PC-3 (cell line): ENCODE data around the gene TOR2A. TPM values are rescaled to one million over a fixed set of nuclear protein-coding genes. Genes with fewer than 3 reads are reported as not detected.

Experiments
- total RNA-seq: library from RNA; depleted of rRNA; stranded (reverse); fragments of >200 nt; gene quantifications from 2 replicates; pipeline ENCODE4 v1.2.3, GENCODE V29; 2014; rRNA removed

Gene TOR2A
- total RNA-seq, 1 experiment from 2014 or later, result 14.1 TPM

Other genes with a start within 250 kb of the TOR2A start
- 9.1 and 12.2 TPM in 2 replicates for gene STXBP1, start 123.0 kb downstream of the TOR2A start, total RNA-seq
- gene CFAP157, start 28.3 kb downstream of the TOR2A start, total RNA-seq, result not detected in 2 replicates
- 38.1 and 45.3 TPM in 2 replicates for gene PTRH1, start 19.6 kb downstream of the TOR2A start, total RNA-seq
- gene TTC16, start 19.2 kb downstream of the TOR2A start, total RNA-seq, result 0.04 TPM in 1 of 2 replicates, not detected in the other
- 0.26 and 1.0 TPM in 2 replicates for gene SH2D3C, start 43.4 kb upstream of the TOR2A start, total RNA-seq
- 37.3 and 39.2 TPM in 2 replicates for gene CDK9, start 50.7 kb upstream of the TOR2A start, total RNA-seq
- 78.5 and 133 TPM in 2 replicates for gene FPGS, start 67.6 kb upstream of the TOR2A start, total RNA-seq
- gene ENG, start 119.4 kb upstream of the TOR2A start, total RNA-seq, result 1.1 and 1.2 TPM in 2 replicates
- gene AK1, start 142.4 kb upstream of the TOR2A start, total RNA-seq, result 79.1 and 105 TPM in 2 replicates
- gene ST6GALNAC6, start 164.3 kb upstream of the TOR2A start, total RNA-seq, result 8.5 and 14.5 TPM in 2 replicates
- 26.9 and 27.8 TPM in 2 replicates for gene ST6GALNAC4, start 181.7 kb upstream of the TOR2A start, total RNA-seq
- 5.1 and 5.4 TPM in 2 replicates for gene PIP5KL1, start 195.5 kb upstream of the TOR2A start, total RNA-seq
- 32.0 and 33.0 TPM in 2 replicates for gene DPM2, start 202.6 kb upstream of the TOR2A start, total RNA-seq
- gene EEIG1, start 245.7 kb upstream of the TOR2A start, total RNA-seq, result 10.8 and 26.1 TPM in 2 replicates